ENCODE measurements around the gene FBXO45. TPM values are rescaled to one million over a fixed set of nuclear protein-coding genes. Genes with fewer than 3 reads are reported as not detected.

Gene FBXO45
- total and polyA plus RNA-seq, 2 of the 13 experiments (the other 11 are each of a cell fraction or from before 2014, with no cell fraction given), result 7.0 to 12.1 TPM

GRCh38 chr3:196600359-196600758, 31.9 kb downstream of the FBXO45 start:
- TF ChIP-seq ZNF724P (CRISPR knock-in tag; IDR thresholded peaks at IDR 0.05; ENCODE audit: borderline replicate concordance) (no peak), ZNF121 (CRISPR knock-in tag; IDR thresholded peaks at IDR 0.05) (peak; percentile 83), IRF9 (CRISPR knock-in tag; IDR thresholded peaks at IDR 0.05; ENCODE audit: borderline replicate concordance) (no peak), ZNF572 (CRISPR knock-in tag; IDR thresholded peaks at IDR 0.05) (no peak), POLR2A (IDR thresholded peaks at IDR 0.05; ENCODE audit: insufficient read depth in 1 of 2, low read depth in 2 of 2, low read length in 2 of 2) (no peak)
- no peak overlapping the region for H3K9ac ChIP-seq (ENCODE audit: insufficient read depth, low read depth, low read length)
- H3K4me2 ChIP-seq (ENCODE audit: low read depth, low read length), result no peak overlapping the region
- intact Hi-C loops (cut with micrococcal nuclease; ENCODE audit: unreplicated experiment), result no loop called here
- ATAC-seq, result no peak
- peaks cover 49% of the 10 kb centered on the region for H3K4me1 ChIP-seq (ENCODE audit: insufficient read depth, low read length)
- H4K20me1 ChIP-seq (ENCODE audit: insufficient read depth, low read length), result no peaks in the 10 kb centered on the region
- DNase-seq (ENCODE audit: low spot score), result no peak
- WGBS (ENCODE audit: low lambda C conversion rate), result 71% methylated on average over 7 of the region's 7 CpGs
- H3K36me3 ChIP-seq (replicated peaks in 1 of 2; ENCODE audit: control insufficient read depth in 1 of 2, insufficient read depth in 2 of 2, low read length in 2 of 2), result no peaks in the 10 kb centered on the region
- H2AFZ ChIP-seq (ENCODE audit: low read length), result no peak overlapping the region
- no peaks in the 10 kb centered on the region for H3K79me2 ChIP-seq (ENCODE audit: insufficient read depth, low read length)
- no TSS peak for BruUV-seq (replicated peaks)
- no peak for FAIRE-seq
- in situ Hi-C loops (cut with HindIII; ENCODE audit: extremely low pct_ligation_motif_present, low pct_unique_long_range_greater_than_20kb), result no loop called here
- CTCF ChIA-PET (ENCODE audit: low intra/inter-chr PET ratio, low total read pairs), result no interaction called here
- H3K4me3 ChIP-seq (replicated peaks in 1 of 3; ENCODE audit: insufficient read depth in 1 of 3, low read depth in 2 of 3, low read length in 3 of 3), result no peak overlapping the region
- H3K9me3 ChIP-seq (ENCODE audit: low read length), result no peaks in the 10 kb centered on the region
- H3K27me3 ChIP-seq (ENCODE audit: control insufficient read depth in 1 of 2, insufficient read depth in 2 of 2, low read length in 2 of 2), result peaks cover 2 to 28% of the 10 kb centered on the region in 2 experiments
- POLR2A ChIA-PET, result no interaction called here
- no peak overlapping the region for H3K27ac ChIP-seq (ENCODE audit: extremely low read length, insufficient read depth, low read length)

- POLR2A ChIA-PET, result no interaction called here
- no TSS peak for BruUV-seq (replicated peaks)
- Histone ChIP-seq H3K36me3 (replicated peaks in 1 of 2; ENCODE audit: control insufficient read depth in 1 of 2, insufficient read depth in 2 of 2, low read length in 2 of 2) (no peaks in the 10 kb centered on the region), H3K9ac (ENCODE audit: insufficient read depth, low read depth, low read length) (no peak overlapping the region), H3K4me1 (ENCODE audit: insufficient read depth, low read length) (peaks cover 34% of the 10 kb centered on the region), H3K27ac (ENCODE audit: extremely low read length, insufficient read depth, low read length) (no peak overlapping the region), H3K9me3 (ENCODE audit: low read length) (no peaks in the 10 kb centered on the region), H2AFZ (ENCODE audit: low read length) (no peak overlapping the region), H3K4me3 (replicated peaks in 1 of 3; ENCODE audit: insufficient read depth in 1 of 3, low read depth in 2 of 3, low read length in 3 of 3) (no peak overlapping the region), H3K4me2 (ENCODE audit: low read depth, low read length) (no peak overlapping the region), H4K20me1 (ENCODE audit: insufficient read depth, low read length) (no peaks in the 10 kb centered on the region), H3K27me3 (ENCODE audit: control insufficient read depth in 1 of 2, insufficient read depth in 2 of 2, low read length in 2 of 2) (peaks cover 2 to 25% of the 10 kb centered on the region in 2 experiments; a peak in 4 of 5 replicates), H3K79me2 (ENCODE audit: insufficient read depth, low read length) (no peaks in the 10 kb centered on the region)
- DNase-seq (ENCODE audit: low spot score) (no peak), FAIRE-seq (no peak), ATAC-seq (no peak)
- intact Hi-C loops (cut with micrococcal nuclease; ENCODE audit: unreplicated experiment), result no loop called here
- 48% methylated on average over 6 of the region's 6 CpGs for WGBS (ENCODE audit: low lambda C conversion rate)
- in situ Hi-C loops (cut with HindIII; ENCODE audit: extremely low pct_ligation_motif_present, low pct_unique_long_range_greater_than_20kb), result no loop called here
- CTCF ChIA-PET (ENCODE audit: low intra/inter-chr PET ratio, low total read pairs), result no interaction called here
- TF ChIP-seq ZNF230 (CRISPR knock-in tag; IDR thresholded peaks at IDR 0.05) (no peak), ZNF841 (CRISPR knock-in tag; IDR thresholded peaks at IDR 0.05; ENCODE audit: borderline replicate concordance) (no peak), ARNTL (CRISPR knock-in tag; IDR thresholded peaks at IDR 0.05) (no peak), SRY (CRISPR knock-in tag; IDR thresholded peaks at IDR 0.05) (no peak), ZBTB44 (CRISPR knock-in tag; IDR thresholded peaks at IDR 0.05) (no peak), ZBTB21 (CRISPR knock-in tag; IDR thresholded peaks at IDR 0.05) (no peak), ZNF431 (CRISPR knock-in tag; IDR thresholded peaks at IDR 0.05; ENCODE audit: borderline replicate concordance, low read depth) (no peak), ADNP (CRISPR knock-in tag; IDR thresholded peaks at IDR 0.05) (no peak), ZZZ3 (CRISPR knock-in tag; IDR thresholded peaks at IDR 0.05; ENCODE audit: borderline replicate concordance) (no peak), ZNF550 (CRISPR knock-in tag; IDR thresholded peaks at IDR 0.05; ENCODE audit: borderline replicate concordance) (no peak), ZNF781 (CRISPR knock-in tag; IDR thresholded peaks at IDR 0.05; ENCODE audit: borderline replicate concordance, not compliant biosample characterization) (no peak), CSRNP1 (CRISPR knock-in tag; IDR thresholded peaks at IDR 0.05) (no peak)
Measured at GRCh38 chr3:196602673-196603072, 34.2 kb downstream of the FBXO45 start.
